Stimulated activated CD8-positive, alpha-beta memory T cell treated with anti-CD3 and anti-CD28 coated beads, Interleukin-15, amount 100 ng/mL, for 48 hours (primary cell): Measurements from ENCODE around the gene CTU2.

Experiments
- DNase-seq, 2 donors: peaks; one replicate each; pipeline ENCODE4 v3.0.0-alpha.2; 2020; ENCODE audit warnings: low read depth in 2 of 2

CTU2 gene

GRCh38 chr16:88730632-88731607, 24.6 kb downstream of the CTU2 start:
- no peak for DNase-seq

GRCh38 chr16:88731699-88732098, 25.4 kb downstream of the CTU2 start:
- DNase-seq = no peak

- DNase-seq = no peak
Observed at GRCh38 chr16:88732172-88732960, 26.1 kb downstream of the CTU2 start.

- DNase-seq = no peak
Observed at GRCh38 chr16:88732961-88733294, 26.6 kb downstream of the CTU2 start.

GRCh38 chr16:88733630-88734360, 27.5 kb downstream of the CTU2 start:
- DNase-seq = no peak

GRCh38 chr16:88734361-88734728, 28.0 kb downstream of the CTU2 start:
- DNase-seq = no peak

GRCh38 chr16:88735121-88735520, 28.8 kb downstream of the CTU2 start:
- DNase-seq = no peak

- DNase-seq = no peak
Observed at GRCh38 chr16:88735616-88736015, 29.3 kb downstream of the CTU2 start.

GRCh38 chr16:88736088-88736487, 29.8 kb downstream of the CTU2 start:
- no peak for DNase-seq

GRCh38 chr16:88736496-88736895, 30.2 kb downstream of the CTU2 start:
- DNase-seq = no peak

GRCh38 chr16:88737298-88738150, 31.2 kb downstream of the CTU2 start:
- DNase-seq = peak; percentile 47 to 70

- DNase-seq = no peak
Observed at GRCh38 chr16:88738151-88739084, 32.1 kb downstream of the CTU2 start.

GRCh38 chr16:88739139-88739976, 33.1 kb downstream of the CTU2 start:
- DNase-seq = no peak

- DNase-seq = no peak
Observed at GRCh38 chr16:88739977-88740726, 33.8 kb downstream of the CTU2 start.

GRCh38 chr16:88740727-88741055, 34.4 kb downstream of the CTU2 start:
- DNase-seq = no peak

GRCh38 chr16:88741368-88741767, 35.1 kb downstream of the CTU2 start:
- no peak for DNase-seq

- no peak for DNase-seq
Observed at GRCh38 chr16:88742896-88743605, 36.7 kb downstream of the CTU2 start.
